RPMI7951 (cell line): Measurements from ENCODE around the gene ATP6V0D1. TPM values are rescaled to one million over a fixed set of nuclear protein-coding genes. Genes with fewer than 3 reads are reported as not detected.
A peak's percentile ranks its signal among the peaks of the same experiment; 100 is the strongest.
"Not testable (repeated sequence)": the region's sequence is repeated elsewhere in the genome, so short reads cannot be mapped to it uniquely, and the experiment has no call there.

Experiments used
- DNase-seq: peaks from one replicate; pipeline ENCODE4 v3.0.0-alpha.2; 2012; ENCODE audit warnings: low read depth
- total RNA-seq: library from RNA; depleted of rRNA; stranded (reverse); fragments of >200 nt; shearing (Covaris generic); gene quantifications from 2 replicates; pipeline ENCODE4 v1.2.3, GENCODE V29; 2014

ATP6V0D1 gene
- total RNA-seq, 1 experiment from 2014 or later: 141 TPM

DNA sequence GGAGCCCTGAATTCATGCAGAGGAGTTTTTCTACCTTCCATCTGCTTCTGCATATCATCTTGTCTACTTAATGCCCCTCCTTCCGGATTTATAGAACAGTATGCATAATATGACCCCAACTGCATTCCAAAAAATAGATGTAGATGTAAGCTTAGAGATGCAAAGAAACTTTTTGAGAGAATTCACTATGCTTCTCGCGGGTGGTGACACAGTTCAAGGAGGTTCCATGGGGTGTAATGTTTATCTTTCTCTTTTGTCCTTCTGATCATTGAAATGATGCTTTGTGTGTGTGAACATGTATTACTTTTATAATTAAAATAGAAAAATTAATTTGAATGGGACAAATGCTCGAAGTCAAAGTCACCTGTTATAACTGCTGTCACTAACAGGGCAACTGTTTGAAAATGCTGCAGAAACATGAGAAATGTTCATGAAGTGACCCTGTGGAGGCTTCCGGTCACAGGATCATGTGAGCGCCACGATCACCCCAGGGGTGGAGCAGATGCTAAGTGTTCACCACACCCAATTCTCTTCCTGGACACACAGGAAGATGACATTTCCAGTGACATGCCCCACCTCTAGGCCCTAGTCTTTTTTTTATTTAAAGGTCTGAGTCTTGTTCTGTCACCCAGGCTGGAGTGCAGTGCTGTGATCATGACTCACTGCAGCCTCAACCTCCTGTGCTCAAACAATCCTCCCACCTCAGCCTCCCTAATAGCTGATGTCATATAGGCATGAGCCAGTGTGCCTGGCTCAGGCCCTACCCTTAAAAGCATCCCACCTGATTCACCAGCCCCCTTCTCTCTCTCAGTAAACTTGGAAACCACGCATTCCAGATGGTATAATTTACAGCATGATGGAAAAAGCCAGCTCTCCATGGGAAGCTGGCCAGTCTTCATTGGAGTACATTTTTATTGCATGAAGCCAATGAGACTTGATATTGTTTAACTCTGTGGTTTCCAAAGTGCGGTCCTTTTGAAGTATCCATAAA lies 23.4 kb upstream of the ATP6V0D1 start:
- DNase-seq: peak; percentile 13

DNA sequence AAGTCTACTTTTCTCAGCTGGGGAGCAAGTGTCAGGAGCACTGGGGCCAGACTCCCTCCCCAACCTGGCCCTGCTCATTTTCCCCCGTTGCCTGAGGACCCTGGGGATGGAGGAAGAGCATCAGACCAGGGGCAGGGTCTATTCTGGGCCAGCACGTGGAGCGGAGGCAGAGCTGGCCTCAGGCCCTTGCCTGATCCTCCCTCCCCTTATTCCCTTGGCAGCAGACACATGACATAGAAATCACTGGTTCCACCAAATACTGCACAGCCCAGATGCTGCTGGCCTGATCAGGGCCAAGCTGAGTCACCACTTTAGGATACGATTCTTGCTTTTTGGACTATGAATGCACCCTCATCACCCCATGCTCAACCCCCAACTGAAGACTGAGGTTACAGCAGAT lies 18.1 kb upstream of the ATP6V0D1 start:
- no peak for DNase-seq

DNA sequence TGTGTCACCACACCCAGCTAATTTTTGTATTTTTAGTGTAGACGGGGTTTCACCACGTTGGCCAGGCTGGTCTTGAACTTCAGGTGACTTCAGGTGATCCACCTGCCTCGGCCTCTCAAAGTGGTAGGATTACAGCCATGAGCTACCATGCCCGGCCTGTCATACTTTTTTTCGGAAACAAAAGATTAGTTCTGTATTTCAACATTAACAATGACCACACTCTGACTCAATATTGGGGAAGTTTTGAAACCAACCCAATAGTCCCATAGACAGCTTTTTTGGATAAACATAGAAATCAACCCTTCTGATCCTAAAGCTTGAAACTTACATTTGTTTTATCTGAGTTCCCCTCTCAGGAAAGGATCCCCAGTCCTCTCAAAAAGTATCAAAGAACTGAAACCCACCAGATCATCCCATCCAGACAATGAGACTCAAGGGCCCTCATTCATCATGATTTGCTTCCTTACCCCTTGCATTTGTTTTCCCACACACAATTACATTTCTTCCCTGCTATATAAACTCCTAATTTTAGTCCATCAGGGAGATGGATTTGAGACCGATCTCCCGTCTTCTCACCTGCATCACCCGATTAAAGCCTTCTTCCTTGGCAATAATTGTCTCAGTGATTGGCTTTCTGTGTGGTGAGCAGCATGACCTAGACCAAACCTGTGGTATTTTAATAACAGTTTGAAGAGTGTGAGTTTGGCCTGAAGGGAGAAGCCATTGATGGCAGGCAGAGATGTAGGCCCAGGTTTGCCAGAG lies 9.6 kb upstream of the ATP6V0D1 start:
- no peak for DNase-seq

DNA sequence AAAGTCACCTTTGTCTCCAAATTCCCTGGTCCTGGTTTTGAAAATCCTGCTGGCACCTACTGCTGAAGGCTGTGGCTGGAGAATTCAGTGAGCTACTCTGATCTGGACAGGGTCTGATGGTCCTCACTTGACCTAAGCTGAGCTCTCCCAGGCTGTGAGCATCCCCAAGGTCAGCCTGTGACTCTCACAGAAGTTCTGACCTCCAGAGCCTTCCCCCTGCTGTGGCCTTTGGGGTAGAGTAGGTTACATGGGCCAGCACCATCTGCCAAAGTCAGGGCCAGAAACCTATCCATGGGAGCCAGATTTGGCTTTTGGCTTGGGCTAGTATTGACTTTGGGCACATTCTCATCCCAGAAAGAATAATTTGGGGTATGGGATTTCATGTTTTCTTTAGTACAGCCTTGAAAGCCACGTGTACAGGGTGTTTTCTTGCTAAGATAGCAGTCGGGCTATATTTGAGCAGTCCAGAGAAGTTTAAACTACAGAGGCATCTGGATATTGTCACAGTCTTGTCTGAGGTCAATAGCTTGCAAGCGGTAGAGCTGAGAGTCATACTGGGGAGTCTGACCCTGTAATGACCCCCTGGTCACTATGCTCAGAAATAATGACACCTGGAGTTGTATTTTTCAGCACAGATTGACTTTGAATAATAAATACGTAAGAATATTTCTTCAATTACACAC lies 8.6 kb upstream of the ATP6V0D1 start:
- DNase-seq: no peak

DNA sequence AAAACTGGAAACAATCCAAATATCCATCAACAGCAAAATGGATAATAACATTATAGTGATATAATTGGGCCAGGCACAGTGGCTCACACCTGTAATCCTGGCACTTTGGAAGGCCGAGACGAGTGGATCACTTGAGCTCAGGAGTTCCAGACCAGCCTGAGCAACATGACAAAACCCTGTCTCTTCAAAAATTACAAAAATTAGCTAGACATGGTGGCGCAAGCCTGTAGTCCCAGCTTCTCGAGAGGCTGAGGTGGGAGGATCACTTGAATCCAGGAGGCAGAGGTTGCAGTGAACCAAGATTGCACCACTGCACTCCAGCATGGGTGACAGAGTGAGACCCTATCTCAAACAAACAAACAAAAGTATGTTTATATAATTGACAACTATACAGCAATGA lies 6.6 kb upstream of the ATP6V0D1 start:
- DNase-seq: not testable (repeated sequence)

DNA sequence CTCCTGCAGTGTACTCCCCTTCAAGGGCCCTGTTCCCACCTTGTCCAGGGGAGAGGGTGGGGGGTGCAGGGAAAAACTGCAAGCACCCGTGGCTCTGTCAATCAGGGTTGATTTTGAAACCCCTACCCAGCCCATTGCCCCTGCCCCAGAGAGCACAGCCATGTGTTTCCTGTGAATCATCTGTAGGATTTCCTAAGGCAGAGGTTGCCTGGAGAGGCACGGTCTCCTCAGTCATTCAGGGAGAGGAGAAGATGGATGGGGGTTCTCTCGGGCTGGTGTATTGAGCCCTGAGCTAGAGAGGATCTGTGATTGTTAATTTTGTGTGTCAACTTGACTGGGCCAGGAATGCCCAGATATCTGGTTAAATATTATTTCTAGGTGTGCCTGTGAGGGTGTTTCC lies 5.8 kb upstream of the ATP6V0D1 start:
- DNase-seq: no peak

DNA sequence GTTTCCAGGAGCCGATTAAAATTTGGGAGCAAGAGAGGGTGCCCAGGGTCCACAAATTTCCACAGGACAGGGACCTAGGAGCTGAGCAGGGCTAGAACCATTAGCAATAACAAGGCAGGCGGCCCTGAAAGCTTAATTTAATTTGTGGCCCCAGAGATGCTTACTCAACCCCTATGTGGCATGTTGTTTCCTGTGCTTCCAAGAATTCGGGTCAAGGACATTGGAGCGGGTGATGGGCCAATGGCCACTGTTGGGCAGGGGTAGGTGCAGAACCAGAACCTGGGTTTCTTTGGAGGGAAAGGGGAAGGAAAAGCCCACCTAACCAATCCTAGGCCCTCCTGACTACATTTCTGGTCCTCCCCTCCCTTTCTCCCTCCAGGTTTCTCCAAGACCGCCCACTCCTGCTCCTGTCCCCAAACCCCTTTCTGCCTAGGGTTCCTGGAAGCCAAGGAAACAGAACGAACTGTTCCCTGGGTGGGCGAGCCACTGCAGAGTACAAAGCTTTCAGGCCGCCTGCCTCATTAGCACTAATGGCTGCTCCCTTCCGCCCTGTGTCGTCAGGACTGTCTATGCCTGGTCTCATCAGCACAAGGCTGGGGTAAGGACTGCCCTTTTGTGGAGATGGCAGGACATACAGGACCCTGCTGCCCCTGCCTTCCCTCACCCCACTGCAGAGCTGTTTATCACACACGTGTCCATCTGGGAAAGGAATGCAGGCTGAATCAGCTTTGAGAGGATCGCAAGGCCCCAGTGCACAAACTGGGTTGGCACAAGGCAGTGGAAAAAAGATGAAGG lies 3.0 kb upstream of the ATP6V0D1 start:
- DNase-seq: no peak

DNA sequence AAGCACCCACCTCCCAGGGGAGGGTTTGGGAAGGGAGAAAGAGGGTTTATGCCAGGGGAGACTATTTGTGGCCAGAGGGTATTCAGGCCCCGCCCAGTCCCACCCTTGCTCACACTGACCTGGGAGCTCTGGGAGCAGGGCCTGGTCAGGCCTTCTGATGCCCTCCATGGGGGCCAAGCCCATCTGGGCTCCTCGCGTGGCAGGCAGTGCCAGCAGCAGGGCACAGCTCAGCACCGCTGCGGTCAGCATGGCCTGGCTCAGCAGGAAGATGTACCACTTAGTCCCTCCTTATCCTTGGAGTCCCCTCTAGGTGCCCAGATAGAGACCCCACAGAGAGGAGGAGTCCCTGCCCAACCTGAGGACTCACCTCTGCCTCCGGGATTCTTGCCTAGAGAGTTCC lies 2.2 kb upstream of the ATP6V0D1 start, which contains the start of gene AGRP:
AGRP (minus strand) TSS at position 398 of the 400 bp plus-strand sequence; CDS start at position 249, 149 bp downstream.
- DNase-seq: no peak

DNA sequence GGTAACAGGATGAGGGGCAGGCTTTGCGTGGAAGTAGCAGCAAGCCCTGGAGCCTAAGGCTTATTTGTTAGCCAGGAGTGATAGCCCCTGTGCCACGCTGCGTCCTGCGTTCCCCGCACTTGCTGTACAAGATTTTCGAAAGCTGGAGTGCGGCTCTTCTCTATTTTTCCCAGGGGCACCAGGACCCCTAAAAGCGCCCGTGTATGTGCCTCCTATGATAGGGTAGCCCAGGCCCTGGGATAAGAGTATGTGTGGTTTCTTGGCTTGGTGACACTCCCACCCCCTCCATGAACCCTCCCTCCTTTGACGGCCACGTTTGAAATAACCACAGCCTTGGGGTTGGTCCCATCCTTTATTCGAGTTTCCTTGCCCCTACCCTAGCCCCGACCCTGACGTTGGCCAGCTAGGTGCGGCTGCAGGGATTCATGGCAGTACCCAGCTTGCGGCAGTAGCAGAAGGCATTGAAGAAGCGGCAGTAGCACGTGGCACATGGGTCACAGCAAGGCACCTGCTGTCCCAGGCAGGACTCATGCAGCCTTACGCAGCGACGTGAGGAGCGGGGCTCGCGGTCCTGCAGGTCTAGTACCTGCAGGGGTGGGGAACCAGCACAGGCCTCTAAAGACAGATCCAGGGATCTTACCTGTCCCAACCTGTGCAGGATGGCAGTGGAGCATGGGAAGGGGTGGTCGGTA lies 1.4 kb upstream of the ATP6V0D1 start:
- no peak for DNase-seq

DNA sequence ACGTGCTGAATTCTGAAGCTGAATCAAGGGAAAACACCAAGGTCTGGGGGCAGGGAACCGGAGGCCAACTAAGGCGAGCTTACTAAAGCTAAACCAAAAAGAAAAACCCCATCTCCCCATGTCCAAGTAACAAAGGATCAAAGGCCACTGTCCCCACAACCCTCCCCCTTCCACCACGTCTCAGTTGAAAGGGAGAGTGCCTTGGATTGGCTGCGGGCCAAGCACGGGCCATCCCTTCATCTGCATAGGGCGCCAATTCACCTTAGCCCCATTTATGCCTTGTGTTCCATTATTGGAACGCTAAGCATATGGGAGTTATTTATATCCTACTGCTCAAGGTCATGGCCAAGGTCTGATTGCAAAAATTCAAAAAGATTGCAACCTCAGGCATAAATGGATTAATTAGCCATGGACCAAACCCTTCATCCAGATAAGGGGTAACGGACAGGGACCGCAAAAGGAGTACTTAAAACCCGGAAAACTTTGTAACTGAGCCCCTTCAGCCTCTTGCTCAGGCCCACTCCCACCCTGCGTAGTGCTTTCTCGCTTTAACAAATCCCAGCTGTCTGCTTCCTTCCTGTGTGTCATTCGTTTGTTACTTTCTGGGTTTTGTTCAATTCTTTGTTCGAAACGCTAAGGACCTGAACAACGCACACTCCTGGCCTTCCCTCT lies 740 bp upstream of the ATP6V0D1 start:
- DNase-seq: peak; percentile 48

DNA sequence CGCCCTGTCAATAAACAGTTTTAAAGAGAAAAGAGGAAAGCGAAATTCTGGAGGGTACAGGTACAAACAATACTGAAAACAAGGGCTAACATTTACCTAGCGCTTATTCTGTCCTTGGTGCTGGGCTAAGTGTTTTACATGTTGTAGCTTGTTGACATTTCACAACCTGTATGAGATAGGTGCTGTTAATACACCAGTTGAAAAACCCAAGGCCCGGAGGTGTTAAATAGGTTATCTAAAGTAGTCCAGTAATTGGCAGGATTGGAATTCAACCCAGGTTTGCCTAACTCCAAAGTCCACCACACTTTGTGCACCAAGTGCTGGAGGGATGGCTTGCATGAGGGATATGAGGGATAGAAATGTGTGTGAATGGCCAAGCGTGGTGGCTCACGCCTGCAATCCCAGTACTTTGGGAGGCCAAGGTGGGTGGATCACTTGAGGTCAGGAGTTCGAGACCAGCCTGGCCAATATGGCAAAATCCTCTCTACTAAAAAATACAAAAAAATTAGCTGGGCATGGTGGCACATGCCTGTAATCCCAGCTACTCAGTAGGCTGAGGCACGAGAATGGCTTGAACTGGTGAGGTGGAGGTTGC lies 2.9 kb downstream of the ATP6V0D1 start:
- no peak for DNase-seq

DNA sequence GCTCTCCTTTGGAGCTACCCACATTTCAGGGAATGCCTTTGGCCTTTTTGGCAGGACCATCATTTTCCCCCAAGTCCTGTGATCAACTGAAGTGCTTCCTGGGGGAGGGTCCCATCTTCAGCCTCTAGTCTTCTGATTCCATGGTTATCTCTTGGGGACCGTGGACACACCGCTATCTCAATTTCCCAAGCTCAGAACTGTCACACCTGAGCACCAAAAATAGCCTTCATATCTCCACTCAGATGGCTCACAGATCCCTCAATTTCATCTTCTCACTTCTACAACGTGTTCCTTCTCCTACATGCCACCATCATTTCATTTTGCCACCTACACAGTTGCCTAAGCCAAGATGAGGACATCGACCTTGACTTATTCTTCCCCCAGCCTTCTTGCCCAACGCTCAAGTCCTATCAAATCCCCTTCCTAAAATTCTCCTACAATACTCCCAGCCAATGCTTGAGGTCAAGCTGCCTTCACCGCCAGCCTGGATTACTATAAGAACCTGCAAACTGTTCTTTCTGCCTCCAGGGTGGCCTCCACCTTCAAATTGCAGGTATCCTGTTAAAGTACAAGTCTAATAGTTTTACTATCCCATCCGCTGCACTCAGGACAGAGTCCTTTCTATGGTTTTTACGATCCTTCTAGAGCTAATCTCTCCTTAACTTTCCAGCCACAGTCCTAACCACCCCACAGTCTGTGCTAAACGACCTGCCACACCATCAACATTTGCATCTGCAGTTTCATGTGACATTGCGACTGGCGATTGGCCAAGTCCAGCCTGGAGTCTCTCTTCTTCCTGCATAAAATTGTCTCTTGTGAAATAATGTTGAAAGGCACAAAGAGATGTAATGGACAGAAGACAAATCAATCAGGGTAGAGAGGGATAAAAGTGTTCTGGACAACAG lies 6.2 kb downstream of the ATP6V0D1 start:
- no peak for DNase-seq

DNA sequence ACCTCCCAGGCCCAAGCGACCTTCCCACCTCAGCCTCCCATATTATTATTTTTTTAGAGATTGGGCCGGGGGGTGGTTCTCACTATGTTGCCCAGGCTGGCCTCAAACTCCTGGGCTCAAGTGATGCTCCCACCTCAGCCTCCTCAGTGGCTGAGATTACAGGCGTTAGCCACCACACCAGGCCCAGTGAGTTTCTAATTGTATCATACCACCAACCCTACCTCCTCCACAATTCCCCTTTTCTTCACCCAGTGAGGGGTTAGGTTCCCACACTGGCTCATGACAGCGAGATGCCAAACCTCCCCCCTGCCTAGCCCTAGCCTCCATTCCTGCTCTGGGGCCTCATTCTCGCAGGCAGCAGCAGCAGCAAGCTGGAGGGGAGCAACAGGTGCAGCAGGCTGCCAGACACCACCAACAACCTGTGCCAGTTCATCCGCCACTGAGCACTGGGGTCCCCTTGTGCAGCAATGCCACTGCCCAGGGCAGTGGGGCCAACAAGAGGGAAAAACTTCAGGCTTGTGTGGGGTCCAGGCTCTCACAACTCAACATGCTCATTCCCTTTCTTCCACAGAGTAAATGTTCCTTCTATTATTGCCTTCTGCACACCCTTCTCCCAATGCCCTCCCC lies 9.1 kb downstream of the ATP6V0D1 start:
- DNase-seq: no peak

DNA sequence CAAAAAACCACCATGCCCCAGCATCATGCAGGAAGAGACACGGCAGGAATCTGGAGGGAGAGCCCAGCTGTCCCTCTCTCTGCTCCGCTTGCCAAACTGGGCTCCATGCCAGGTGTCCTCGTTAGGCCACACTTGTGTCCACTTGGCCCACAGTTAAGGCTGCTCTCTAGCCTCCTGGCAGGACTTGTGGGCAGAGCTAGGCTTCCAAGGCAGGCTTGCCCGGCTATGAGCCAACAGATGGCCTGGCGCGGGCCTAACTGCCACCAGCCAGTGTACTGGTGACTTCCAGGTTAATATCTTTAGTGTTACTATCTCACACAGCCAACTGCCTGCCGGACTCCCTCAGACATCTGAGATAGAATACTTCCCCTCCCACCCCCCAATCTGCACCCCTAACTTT lies 10.6 kb downstream of the ATP6V0D1 start:
- DNase-seq: peak; percentile 44

DNA sequence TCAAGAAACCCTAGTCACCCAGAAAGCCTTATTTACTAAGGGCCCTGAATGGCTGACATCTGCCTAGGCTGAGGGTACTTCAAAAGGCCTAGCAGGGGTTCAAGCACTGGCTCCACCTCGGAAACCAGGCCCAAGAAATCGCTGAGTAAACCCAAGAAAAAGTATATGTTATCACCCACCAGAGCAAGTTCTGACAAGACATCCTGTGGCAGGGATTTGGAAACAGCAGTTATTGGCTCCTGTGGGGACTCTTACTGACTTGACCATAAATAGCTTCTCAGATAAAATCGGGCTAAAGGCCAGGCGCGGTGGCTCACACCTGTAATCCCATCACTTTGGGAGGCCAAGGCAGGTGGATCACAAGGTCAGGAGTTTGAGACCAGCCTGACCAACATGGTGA lies 12.2 kb downstream of the ATP6V0D1 start:
- no peak for DNase-seq

DNA sequence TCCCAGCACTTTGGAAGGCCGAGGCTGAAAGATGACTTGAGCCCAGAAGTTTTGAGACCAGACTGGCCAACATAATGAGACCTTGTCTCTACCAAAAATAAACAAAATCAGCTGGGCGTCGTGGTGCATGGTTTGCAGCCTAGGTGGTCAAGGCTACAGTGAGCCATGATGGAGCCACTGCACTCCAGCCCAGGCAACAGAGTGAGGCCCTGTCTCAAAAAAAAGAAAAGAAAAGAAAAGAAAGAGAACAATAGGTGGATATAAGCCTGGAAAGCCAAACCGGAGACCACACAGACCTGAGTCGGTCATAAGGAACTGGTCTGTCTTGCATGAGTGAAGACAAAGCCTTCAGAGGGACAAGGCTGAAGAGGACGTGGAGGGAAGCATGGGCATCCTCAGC lies 14.4 kb downstream of the ATP6V0D1 start:
- no peak for DNase-seq

DNA sequence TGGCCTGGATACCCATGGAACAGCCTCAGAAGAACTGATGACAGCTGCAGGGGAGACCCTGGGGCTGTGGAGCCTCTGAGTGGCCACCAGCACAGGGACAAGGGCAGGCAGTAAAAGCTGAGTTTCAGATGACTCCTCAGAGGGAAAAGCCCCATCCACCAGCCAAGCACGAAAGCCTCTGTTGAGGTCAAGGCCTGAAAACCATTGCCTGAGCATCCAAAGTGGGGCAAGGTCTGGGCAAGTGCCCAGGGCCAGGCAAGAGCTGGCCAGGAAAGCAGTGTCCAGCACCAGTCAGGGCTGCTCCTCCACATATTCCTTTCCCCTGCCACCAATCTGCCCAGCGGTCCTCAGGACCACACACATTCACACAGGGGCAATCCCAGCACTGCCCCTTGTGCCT lies 16.4 kb downstream of the ATP6V0D1 start:
- DNase-seq: no peak

DNA sequence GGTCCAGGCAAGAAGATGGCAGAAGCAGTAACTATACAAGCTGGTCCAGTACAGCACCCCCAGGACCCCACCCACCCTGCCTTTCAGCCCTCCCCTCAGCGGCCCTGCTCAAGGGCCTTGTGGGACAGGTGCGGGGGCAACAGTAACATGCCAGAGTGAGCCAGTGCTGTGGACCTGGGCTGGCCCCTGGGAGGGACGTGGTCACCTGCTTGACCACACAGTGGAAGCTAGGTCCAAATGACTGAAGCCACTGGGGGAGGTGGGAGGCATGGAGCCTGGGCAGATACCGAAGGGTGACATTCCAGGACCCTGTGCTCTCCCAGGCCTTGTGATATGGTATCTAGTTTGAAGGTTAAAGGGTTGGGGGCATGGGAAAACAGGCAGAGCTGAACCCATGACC lies 17.3 kb downstream of the ATP6V0D1 start:
- no peak for DNase-seq
